ENCODE measurements around the gene ERAP2. TPM values are rescaled to one million over a fixed set of nuclear protein-coding genes. Genes with fewer than 3 reads are reported as not detected.

The ERAP2 gene
- polyA plus RNA-seq, 1 donor (not counting 4 experiments of a cell fraction or from before 2014, with no cell fraction given): 41.0 TPM

DNA sequence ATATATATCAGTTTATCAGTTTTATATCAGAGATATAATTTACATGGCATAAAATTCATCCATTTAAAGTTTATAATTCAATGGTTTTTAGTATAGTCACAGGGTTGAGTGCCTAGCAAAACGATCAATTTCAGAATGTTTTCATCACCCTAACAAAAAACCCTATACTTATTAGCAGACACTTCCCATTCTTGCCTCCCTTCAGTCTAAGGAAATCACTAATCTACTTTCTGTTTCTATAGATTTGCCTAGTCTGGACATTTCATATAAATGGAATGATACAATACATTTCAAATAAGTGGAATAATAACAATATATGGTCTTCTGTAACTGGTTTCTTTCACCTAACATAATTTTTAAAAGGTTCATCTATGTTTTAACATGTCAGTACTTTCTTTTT is 50.0 kb downstream of the ERAP2 start:
- peaks cover 28% of the 10 kb centered on the region for H3K4me1 ChIP-seq (ENCODE audit: control insufficient read depth, extremely low read depth, insufficient read depth, low read length)
- no peak overlapping the region for H3K27ac ChIP-seq (ENCODE audit: control insufficient read depth, insufficient read depth, low read length)
- H2AFZ ChIP-seq (ENCODE audit: control insufficient read depth, low read length): no peak overlapping the region
- H3K27me3 ChIP-seq (ENCODE audit: control insufficient read depth, extremely low read depth, insufficient read depth, low read length): no peaks in the 10 kb centered on the region
- no peaks in the 10 kb centered on the region for H3K36me3 ChIP-seq (ENCODE audit: control insufficient read depth in 2 of 2, extremely low read depth in 1 of 2, insufficient read depth in 2 of 2, low read length in 2 of 2)
- no peaks in the 10 kb centered on the region for H4K20me1 ChIP-seq (ENCODE audit: control insufficient read depth, extremely low read depth, insufficient read depth, low read length)
- H3K9ac ChIP-seq (ENCODE audit: control insufficient read depth, extremely low read depth, insufficient read depth, low read length): no peak overlapping the region
- TF ChIP-seq EZH2 (IDR thresholded peaks at IDR 0.05; ENCODE audit: low read length): no peak
- TF ChIP-seq, protein P1, sequence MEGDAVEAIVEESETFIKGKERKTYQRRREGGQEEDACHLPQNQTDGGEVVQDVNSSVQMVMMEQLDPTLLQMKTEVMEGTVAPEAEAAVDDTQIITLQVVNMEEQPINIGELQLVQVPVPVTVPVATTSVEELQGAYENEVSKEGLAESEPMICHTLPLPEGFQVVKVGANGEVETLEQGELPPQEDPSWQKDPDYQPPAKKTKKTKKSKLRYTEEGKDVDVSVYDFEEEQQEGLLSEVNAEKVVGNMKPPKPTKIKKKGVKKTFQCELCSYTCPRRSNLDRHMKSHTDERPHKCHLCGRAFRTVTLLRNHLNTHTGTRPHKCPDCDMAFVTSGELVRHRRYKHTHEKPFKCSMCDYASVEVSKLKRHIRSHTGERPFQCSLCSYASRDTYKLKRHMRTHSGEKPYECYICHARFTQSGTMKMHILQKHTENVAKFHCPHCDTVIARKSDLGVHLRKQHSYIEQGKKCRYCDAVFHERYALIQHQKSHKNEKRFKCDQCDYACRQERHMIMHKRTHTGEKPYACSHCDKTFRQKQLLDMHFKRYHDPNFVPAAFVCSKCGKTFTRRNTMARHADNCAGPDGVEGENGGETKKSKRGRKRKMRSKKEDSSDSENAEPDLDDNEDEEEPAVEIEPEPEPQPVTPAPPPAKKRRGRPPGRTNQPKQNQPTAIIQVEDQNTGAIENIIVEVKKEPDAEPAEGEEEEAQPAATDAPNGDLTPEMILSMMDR (optimal IDR thresholded peaks at IDR 0.05 in 1 of 3, IDR thresholded peaks at IDR 0.05 in 1 of 3, conservative IDR thresholded peaks at IDR 0.05 in 1 of 3; ENCODE audit: extremely low read depth in 1 of 3, insufficient read depth in 2 of 3, low read length in 3 of 3): no peak
- no peak overlapping the region for H3K4me2 ChIP-seq (ENCODE audit: control insufficient read depth, extremely low read depth, insufficient read depth, low read depth, low read length)
- DNase-seq (ENCODE audit: low read depth, low spot score) (no peak), FAIRE-seq (no peak)
- no peaks in the 10 kb centered on the region for H3K9me1 ChIP-seq (ENCODE audit: control insufficient read depth, extremely low read depth, insufficient read depth, low read length)
- H3K4me3 ChIP-seq (ENCODE audit: control insufficient read depth in 2 of 3, extremely low read depth in 1 of 3, insufficient read depth in 2 of 3, low read depth in 1 of 3, low read length in 3 of 3): no peak overlapping the region
- H3K79me2 ChIP-seq (ENCODE audit: control insufficient read depth, insufficient read depth, low read length): no peaks in the 10 kb centered on the region
- dilution Hi-C loops (cut with MboI; ENCODE audit: extremely low pct_ligation_motif_present, low sequenced_read_pairs): no loop called here
- H3K9me3 ChIP-seq (ENCODE audit: control insufficient read depth, low read depth, low read length): no peaks in the 10 kb centered on the region

DNA sequence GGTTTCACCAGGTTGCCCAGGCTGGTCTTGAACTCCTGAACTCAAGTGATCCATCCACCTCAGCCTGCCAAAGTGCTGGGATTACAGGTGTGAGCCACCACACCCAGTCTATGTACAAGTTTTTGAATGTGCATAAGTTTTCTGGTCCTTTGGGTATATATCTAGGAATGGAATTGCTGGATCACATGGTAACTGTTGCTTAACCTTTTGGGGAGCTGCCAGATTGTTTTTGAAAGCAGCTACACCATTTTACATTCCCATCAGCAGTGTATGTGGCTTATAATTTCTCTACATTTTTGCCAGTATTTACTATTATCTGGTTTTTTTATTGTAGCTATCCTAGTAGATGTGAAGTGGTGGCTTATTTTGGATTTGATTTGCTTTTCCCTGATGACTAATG is 50.7 kb downstream of the ERAP2 start:
- no peak for TF ChIP-seq EZH2 (IDR thresholded peaks at IDR 0.05; ENCODE audit: low read length)
- TF ChIP-seq, protein P1 (optimal IDR thresholded peaks at IDR 0.05 in 1 of 3, IDR thresholded peaks at IDR 0.05 in 1 of 3, conservative IDR thresholded peaks at IDR 0.05 in 1 of 3; ENCODE audit: extremely low read depth in 1 of 3, insufficient read depth in 2 of 3, low read length in 3 of 3): no peak
- FAIRE-seq: no peak

More for the DNA sequence above, 50.7 kb downstream of the ERAP2 start:
- H3K27me3 ChIP-seq (ENCODE audit: control insufficient read depth, extremely low read depth, insufficient read depth, low read length): no peaks in the 10 kb centered on the region
- H3K79me2 ChIP-seq (ENCODE audit: control insufficient read depth, insufficient read depth, low read length): no peaks in the 10 kb centered on the region
- no peaks in the 10 kb centered on the region for H3K36me3 ChIP-seq (ENCODE audit: control insufficient read depth in 2 of 2, extremely low read depth in 1 of 2, insufficient read depth in 2 of 2, low read length in 2 of 2)
- H3K9ac ChIP-seq (ENCODE audit: control insufficient read depth, extremely low read depth, insufficient read depth, low read length): no peak overlapping the region
- no peak overlapping the region for H3K27ac ChIP-seq (ENCODE audit: control insufficient read depth, insufficient read depth, low read length)
- peaks cover 25% of the 10 kb centered on the region for H3K4me1 ChIP-seq (ENCODE audit: control insufficient read depth, extremely low read depth, insufficient read depth, low read length)
- dilution Hi-C loops (cut with MboI; ENCODE audit: extremely low pct_ligation_motif_present, low sequenced_read_pairs): no loop called here
- no peak overlapping the region for H2AFZ ChIP-seq (ENCODE audit: control insufficient read depth, low read length)
- H4K20me1 ChIP-seq (ENCODE audit: control insufficient read depth, extremely low read depth, insufficient read depth, low read length): no peaks in the 10 kb centered on the region
- no peaks in the 10 kb centered on the region for H3K9me3 ChIP-seq (ENCODE audit: control insufficient read depth, low read depth, low read length)
- H3K9me1 ChIP-seq (ENCODE audit: control insufficient read depth, extremely low read depth, insufficient read depth, low read length): no peaks in the 10 kb centered on the region
- DNase-seq (ENCODE audit: low read depth, low spot score): no peak
- no peak overlapping the region for H3K4me3 ChIP-seq (ENCODE audit: control insufficient read depth in 2 of 3, extremely low read depth in 1 of 3, insufficient read depth in 2 of 3, low read depth in 1 of 3, low read length in 3 of 3)
- no peak overlapping the region for H3K4me2 ChIP-seq (ENCODE audit: control insufficient read depth, extremely low read depth, insufficient read depth, low read depth, low read length)
